Stimulated activated CD8-positive, alpha-beta memory T cell treated with anti-CD3 and anti-CD28 coated beads, Interleukin-12 subunit alpha, Interleukin-12 subunit beta, amount 100 ng/mL, for 24 hours (primary cell): ENCODE measurements around the gene TRIP12.
"Not testable (repeated sequence)": the region's sequence is repeated elsewhere in the genome, so short reads cannot be mapped to it uniquely, and the experiment has no call there.

Source experiments
- DNase-seq: peaks from one replicate; pipeline ENCODE4 v3.0.0-alpha.2; 2020; ENCODE audit errors: extremely low read depth

Gene TRIP12

DNA sequence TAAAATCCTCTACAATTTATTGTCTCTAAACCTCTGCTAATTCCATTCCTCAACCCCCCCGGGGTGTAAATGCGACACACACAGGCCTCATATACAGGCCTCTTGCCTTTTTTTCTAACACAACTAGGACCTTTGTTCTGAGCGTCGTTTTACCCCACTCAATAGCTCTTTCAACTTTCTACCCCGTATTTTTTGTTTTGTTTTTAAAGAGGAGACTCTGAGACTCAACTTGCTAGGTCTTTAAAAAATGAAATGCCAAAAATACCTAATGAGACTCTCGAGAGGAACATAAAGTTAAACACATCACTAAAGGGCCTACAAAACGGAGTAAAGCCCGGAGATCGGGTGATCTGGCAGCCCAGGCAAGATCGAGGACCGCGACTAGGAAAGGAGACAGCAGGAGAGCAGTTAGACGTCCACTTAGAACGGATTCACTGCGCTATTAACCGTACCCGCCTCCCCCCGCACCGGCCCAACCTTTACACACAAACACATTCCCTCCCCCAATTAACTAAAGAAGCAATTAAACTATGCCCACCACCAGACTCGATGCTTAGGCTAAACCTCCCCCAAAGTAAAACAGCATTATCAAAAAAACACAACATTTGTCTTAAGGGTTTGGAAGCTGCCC is 1.7 kb downstream of the TRIP12 start:
- no peak for DNase-seq

DNA sequence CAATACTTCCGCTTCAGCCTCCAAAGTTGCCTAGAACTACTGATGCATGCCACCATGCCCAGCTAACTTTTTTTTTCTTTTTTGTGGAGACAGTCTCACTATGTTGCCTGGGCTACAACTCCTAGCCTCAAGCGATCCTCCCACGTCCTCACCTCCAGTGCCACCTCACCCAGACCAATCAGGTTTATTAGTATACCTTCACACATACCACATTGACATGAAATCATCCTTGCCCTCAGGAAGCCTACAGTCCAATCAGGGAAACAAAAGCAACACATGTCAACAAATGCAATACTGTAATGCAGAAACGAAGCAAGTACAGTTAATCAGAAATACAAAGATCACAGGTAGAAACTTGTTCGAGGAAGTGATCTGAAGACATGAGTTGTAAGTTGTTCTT is 4.0 kb downstream of the TRIP12 start:
- DNase-seq, result no peak

DNA sequence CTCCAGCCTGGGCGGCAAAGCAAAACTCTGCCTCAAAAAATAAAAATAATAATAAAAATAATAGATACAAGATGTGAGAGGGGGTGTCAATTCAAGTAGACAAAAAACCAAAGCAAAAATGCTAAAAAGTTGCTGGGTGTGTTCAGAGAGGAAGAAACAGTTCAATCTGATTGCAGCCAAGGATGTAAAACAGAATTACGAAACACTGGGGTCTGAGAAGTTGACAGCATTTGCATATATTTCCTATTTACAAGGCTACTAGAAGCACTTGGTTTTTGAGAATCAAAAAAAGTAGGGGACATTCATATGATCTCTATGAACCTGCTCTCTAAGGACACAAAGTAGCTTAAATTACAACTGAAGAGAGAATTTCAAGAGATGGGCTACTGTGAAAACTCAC is 7.6 kb downstream of the TRIP12 start:
- DNase-seq, result no peak

DNA sequence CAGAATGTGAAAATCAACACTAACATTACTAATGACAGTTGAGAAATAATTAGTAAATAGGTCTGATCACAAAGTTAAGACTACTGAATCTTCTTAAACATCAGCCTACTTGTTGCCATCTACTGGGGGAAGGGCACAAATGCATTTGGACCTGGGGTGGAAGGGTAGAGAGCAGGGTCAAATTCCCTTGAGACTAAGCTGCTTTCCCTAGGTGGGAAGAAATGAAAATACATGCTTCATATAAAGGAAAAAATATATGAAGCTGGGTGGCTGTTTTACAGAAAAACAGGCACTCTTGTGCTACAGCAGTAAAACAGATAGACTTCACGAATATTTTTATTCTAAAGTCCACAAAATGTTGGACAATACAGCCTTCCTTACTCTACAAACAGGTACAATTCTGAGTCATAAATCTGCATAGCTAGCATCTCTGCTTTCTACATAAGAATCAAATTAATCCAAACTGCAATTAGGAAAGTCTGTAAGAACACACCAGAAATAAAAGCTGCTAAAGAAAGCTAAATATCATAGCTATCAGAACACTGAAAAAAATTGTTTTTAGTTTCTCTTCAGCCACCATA is 10.9 kb downstream of the TRIP12 start:
- no peak for DNase-seq

DNA sequence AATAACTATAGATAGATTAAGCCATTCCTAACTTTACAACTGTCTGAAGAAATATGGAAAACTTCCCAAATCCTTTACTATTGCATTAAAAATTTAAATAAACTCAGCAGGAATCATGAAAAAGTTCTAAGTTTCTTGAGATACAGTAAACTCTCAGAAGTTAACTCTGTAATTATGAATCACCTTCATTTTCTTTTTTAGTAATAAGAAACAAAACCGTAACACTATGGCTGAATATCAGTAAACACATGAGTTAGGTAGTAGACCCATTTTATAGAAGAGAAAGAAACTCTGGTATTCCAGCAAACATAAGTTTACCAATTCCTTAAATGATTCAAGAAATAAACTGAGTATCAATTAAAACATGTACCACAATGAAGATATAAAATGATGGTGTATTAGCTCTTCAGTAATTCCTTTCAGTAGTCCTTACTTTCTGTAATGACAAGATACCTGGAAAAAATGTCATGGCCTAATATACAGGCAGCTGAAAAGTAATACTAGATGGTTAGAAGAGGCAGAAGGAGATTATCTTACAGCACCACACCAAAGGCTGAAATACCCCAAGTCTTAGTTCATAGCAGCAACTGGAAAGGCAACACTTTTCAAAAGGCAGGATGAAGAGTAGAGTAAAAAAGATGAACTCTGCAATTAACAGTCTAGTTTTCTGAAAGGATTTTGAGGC is 11.5 kb downstream of the TRIP12 start:
- no peak for DNase-seq

DNA sequence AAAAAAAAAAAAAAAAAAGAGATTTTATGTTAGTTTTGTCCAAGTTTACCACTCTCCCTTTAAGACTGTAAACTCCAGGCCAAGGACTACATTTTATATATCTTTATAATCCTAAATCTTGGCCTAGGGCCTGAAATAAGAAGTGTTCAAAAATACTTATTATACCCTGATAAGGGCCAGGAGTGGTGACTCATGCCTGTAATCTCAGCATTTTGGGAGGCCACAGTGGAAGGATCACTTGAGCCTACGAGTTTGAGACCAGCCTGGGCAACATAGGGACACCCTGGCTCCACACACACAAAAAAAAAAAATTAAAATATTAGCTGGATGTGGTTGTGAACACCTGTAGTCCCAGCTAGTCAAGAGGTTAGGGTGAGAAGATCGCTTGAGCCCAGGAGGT is 12.7 kb downstream of the TRIP12 start:
- no peak for DNase-seq

DNA sequence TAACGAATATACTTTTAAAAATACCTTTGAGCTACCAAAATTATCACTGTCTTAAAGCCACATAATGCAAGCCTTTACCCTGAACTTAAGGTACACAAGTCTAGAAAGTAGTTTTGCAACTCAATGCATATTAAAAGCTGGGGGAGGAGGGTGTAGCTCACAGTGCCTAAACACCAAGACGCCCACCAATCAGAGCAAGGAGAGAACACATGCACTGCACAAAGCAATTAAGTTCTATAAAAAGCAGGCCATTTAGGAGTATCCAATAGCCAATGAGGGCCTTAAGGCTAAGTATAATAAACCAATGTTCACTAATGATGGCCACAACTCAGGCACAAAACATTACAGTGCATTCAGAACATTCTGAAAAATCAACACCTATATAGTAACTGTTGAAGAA is 16.2 kb downstream of the TRIP12 start:
- DNase-seq, result no peak

DNA sequence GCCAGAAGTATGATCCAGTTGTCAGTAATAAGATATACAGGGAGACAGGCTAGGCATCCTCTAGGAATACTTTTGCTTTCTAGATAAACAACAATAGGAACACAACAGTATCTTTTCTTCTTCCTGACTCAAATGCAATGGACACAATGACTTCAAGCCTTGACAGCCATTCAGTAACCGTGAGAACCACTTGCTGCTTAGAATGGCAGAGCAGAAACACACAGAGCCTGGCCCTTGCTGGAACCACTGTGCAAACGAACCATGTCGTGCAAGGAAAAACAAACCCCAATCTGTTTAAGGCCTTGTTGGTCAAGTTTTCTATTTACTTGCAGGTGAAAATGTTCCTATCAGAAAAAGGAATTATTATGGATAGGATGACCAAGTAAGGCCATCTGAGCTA is 18.8 kb downstream of the TRIP12 start:
- DNase-seq, result no peak

DNA sequence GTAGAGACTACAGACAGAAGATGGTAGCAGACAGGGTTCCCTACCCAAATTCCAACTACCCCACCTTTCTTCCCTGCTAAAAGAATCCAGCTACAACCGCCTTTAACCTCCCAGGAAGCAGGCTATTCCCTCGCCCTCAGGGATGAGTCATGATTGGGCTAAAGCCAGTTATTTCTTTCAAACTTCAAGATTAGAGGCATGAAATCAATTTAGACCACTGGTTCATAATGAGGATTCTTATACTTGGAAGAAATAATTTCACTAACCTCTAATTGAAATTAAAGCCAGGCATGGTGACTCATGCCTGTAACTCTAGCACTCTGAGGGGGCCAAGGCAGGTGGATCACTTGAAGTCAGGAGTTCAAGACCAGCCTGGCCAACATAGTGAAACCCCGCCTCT is 20.0 kb downstream of the TRIP12 start:
- no peak for DNase-seq

DNA sequence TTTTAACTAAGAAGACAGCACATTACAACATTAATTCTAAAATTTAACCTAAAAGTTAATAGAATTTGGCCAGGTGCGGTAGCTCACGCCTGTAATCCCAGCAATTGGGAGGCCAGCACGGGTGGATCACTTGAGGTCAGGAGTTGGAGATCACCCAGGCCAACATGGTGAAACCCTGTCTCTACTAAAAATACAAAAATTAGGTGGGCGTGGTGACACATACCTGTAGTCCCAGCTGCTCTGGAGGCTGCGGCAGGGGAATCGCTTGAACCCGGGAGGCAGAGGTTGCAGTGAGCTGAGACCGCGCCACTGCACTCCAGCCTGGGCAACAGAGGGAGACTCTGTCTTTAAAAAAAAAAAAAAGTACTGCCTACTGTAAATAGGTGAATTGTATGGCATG is 21.3 kb downstream of the TRIP12 start:
- DNase-seq, result not testable (repeated sequence)

DNA sequence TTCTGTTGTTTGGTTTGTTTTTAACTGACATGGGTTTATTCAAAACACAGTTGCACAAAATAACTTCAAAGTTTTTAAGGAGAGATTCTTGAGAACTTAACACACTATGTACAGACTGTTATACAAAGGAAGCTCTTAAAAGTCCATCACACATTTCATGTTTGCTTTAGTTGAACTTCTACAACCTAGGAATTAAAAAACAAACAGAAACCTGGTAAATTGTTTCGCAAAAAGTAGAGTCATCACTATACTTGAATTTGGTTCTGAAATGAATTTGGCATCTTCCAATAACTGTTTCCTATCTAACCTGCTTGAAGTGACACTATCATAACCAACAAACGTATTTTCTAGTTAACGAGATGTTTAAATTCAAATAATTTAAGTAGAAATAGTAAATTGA is 21.8 kb downstream of the TRIP12 start:
- no peak for DNase-seq

DNA sequence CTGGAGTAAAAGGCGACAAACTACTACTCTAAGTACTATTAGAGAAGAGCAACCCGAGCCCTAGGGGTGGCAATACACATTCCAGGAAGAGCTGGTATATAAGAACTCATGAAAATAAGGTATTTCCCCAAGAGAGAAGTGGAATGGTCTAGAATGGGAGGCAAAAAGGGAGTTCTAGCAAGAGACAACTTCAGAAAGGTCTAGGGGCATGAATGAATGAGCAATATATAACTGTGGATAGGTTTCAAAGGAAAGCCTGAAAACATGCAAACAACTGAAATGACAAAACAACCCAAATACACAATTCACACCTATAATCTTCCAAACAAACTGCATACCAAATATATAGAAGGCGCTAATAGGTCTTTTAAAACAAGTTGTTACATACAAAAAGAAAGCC is 22.2 kb downstream of the TRIP12 start:
- DNase-seq, result no peak

DNA sequence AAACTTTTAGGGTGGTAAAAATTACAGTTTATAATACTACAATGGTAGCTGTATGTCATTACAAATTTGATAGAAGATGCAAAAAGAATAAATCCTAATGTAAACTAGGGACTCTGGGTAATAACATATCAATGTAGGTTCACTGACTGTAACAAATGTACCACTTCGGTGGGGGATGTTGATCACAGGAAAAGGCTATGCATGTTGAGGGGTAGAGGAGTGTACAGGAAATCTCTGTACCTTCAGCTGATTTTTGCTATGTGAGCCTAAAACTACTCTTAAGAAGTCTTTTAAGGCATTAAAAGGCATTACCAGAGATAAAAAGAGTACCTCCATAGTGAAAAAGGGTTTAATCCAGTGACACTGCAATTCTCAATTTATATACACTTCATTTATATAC is 25.0 kb downstream of the TRIP12 start:
- no peak for DNase-seq

DNA sequence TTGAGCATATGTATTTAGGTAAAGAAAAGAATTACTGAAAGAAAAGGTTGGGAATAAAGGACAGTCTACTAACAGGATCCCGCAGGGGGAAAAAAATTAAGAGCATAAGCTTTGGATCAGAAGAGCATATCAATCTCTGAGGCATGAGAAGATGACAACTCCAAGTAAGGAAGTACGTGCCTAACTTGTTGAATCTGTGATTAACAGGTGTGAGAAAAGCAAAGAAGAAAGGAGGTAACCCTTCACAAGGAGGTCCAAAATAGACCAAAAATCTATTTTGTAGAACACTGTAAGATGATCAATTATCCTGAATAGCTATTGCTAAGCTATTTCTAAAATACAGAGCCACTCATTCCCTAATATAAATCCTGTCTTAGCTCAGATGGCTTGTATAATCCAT is 32.8 kb downstream of the TRIP12 start:
- DNase-seq, result no peak

DNA sequence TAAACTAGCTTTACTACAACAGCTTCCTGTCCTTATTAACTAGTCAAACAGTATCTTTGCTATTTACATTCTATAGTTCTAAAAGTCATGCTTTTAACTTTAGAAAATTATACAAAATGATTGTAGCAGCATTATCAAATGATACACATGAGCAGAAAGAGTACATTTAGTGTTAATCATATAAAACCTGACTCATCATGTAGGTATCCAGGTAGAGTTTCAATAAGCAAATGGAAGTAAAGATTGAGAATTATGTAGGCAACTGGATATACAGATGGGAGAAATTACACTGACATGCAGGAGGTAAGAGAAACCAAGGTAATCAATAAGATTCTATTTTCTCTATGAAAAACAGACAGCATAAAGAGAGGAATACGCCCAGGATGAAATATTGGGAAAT is 33.8 kb downstream of the TRIP12 start:
- no peak for DNase-seq

DNA sequence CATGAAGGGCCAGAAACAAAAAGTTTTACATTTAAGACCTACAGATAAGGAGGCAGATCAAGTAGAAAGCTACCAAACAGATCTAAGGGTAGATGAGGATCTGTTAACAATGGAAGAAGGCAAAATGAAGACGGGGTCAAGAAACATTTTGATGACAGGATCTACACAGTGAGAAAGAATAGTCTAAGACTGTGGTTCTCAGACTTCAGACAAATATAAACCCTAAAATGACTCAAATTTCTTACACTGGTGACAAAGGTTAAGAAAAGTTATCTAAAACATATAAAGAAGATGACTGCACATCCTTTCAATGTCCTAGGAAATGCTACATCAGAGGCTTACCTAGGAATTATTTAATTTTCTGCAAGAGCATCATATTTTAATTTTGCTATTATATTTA is 34.4 kb downstream of the TRIP12 start:
- DNase-seq, result no peak

DNA sequence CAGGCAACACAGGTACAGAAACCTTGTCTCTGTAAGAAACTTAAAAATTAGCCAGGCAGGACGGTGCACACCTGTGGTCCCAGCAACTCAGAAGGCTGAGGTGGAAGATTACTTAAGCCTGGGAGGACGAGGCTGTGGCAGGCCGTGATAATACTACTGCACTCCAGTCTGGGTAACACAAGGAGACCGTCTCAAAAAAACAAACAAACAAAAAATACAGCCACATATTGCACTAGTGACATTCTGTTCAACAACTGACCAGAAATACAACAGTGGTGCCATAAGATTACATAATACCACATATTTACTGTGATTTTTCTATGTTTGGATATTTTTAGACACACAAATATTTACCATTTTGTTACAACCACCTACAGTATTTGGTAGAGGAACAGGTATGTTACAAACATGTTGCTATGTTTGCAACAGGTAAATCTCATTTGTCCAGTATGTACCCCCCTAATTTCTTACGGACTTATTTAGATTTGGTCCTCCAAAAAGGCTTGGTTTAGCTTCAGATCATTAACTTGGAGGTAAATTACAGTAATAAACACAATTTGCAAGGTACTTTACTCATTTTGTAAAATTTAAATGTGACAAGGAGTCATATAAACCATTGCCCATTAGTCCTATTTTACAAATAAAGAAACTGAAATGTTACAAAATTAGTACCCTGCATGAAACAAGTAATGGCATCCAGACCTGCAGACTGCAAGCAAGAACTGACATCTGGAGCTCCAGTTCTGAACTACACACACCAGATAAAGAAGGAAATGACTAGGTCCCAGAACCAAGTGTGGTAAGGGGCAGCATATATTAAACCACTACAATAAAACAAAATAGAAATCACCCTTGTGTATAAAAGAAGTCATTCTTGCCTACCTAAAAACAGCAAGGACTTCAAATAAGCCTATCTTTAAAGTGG is 36.8 kb downstream of the TRIP12 start:
- DNase-seq, result no peak

DNA sequence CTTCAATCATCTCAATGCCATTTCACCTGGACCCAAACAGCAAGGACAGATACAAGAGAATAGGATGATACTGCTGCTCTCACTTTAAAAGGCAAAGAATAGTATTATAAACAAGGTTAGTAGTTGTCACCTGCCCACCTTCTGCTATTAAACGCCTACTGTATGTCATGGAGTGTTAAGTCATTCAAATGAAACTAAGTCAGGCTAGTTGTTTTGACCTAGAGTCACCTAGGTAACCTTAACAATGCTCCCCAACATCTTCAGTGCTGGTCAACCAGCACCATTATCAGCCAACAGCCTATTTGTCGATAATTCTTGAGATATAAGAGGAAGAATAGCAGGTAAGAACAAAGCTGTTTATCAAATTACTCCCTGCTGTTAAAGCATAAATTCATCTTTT is 39.2 kb downstream of the TRIP12 start:
- no peak for DNase-seq

DNA sequence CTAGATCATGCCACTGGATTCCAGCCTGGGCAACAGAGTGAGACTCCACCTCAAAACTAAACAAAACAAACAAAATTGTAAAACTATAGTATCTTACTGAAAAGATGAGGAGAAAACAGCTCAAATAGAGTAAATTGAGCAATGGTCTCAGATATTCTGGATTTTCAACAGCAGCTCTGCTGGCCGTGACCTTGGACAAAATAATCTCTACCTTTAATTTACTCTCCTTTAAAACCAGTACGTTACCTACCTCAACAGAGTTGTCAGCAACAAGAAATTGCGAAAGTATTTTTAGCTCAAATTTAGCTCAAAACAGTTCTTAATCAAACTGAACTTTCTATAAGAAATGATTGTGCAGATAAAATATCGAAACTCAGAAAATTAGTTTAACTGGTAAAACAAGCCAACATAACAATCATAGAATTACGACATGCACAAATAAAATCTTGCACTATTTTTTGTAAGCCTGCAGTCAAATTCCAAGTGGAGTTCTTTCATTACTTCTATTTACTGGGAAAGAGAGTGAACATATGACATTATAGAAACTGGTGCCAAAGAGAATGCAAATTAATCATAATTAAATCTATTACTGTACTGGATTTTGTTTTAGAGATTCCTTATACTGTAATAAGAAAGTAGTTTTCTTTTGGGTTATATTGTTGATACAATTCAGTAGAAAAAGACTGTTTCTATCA is 40.8 kb downstream of the TRIP12 start:
- no peak for DNase-seq

DNA sequence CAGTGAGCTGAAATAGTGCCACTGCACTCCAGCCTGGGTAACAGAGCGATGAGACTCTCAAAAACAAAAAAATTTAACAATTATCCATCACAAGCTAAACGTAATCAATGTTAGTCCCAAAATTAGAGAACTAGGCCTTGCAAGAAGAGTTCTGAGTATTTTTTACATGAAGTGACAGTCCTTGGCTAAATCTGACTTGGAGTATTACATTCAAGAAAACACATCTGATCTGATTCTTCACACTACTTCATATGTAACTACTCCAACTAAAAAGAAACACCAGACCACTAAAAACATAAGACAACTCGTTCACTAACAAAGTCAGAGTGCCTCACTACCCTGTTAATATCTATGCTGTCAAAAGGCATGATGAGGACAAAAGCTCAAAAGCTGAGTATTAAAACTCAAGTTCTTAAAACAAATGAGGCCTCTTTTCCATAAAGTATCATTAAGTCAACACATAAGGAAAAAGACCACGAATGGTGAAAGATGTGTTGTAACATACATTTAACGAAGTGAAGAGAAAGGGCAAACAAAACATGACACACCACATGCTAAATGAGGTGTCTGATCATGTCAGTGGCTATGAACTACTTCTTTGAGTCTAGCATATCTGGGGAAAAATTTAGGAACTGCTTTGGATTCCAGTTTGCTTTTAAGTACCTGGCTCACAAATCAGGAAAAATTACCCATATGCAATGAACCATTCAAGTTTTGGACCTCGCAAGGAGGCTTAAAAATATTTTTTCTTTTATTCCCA is 42.4 kb downstream of the TRIP12 start:
- no peak for DNase-seq

DNA sequence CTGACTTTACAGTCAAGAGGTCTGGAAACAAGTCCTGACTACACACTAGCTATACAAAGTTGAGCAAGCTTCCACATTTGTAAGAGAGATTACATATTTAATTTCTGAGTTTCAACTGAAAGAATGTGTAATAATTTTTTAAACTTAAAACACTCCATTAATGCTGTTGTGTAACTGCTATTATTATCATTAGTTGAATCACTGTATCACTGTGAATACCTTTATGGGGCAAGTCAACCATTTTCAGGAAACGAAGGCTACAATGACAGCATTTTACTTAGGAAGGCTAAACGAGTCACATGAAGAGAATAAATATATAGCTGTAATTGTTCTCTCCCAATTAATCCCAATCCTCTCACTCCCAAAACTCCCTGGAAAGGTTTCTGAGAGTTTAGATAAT is 46.3 kb downstream of the TRIP12 start:
- no peak for DNase-seq
